HG03060 (cell line): Measurements from ENCODE around the gene PTPRN2.
"Not testable (repeated sequence)": the region's sequence is repeated elsewhere in the genome, so short reads cannot be mapped to it uniquely, and the experiment has no call there.

Experiments used
- ATAC-seq: cut with Tn5 transposase; IDR thresholded peaks from one replicate; pipeline ENCODE4 v1.9.1; 2021; ENCODE audit warnings: low read depth, moderate number of reproducible peaks; ENCODE audit not compliant: unreplicated experiment

PTPRN2 gene

DNA sequence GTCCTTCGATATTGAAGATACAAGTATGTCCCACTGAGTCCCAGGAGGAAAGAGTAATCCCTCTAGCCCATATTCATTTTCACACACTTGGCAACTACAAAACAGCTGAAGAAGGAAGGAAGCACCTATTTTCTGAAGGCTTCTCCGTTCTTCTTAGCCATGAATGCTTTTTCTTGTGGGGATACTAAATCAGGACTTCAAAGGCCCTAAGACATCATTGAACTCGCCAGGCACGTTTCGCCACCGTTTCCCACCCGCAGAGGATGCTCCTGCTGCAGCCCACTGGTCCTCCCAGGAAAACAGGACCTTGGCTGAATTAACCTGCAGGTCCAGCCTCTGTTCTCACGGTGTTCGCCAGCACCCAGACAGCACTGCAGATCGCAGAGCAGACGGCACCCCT is 689.4 kb downstream of the PTPRN2 start:
- ATAC-seq = no peak

DNA sequence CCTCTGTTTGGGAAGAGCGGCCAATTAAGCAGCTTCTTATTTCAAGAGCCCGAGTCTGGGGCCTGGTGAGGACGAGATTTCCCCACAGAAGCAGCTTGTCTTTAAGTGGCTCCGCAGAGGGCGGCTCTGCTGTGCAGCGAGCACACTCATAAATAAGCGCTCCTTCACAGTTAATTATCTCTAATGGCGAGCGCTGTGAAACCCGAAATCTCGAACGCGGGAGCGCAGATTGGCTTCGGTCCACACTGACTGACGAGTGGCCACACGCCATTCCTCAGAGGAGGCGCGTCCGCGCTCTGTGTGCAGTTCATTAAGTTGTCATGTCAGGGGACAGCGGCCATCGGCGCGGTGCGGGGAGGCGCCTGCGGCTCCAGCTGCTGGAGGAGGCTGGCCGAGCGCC is 689.9 kb downstream of the PTPRN2 start:
- no peak for ATAC-seq

DNA sequence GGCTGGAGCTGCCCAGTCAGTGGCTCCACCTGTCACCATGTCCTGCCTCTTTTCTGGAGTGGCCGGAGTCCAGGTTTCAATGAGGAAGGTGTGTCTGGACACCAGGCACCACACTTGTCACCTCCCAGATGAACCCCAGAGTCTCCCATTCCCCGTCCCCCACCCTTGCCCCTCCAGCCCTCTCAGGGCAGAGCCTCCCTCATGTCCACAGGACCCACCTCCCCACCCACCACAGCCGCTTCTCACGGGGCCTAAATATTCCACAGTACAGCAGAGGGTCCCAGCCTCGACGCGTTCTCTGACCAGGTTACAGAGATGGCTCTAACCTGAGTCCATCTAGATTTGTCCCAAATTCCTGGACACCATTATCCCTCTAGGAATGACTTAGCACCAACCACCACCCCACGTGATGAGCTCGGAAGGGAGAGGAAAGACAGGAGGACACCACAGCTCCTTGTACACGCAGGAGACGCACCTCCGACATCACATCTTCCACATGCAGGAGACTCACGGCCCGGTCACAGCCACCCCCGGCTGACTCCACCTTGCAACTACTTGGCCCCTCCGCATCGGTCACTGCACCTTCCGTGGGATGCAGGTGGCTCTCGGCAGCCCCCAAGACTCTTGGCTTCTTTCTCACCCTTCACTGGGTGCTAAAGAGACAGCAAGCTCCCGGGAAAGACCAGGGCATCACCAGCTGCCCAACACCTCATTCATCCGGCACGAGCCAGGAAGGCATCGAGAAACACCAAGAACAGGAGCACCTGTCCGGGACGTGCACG is 690.7 kb downstream of the PTPRN2 start:
- no peak for ATAC-seq

DNA sequence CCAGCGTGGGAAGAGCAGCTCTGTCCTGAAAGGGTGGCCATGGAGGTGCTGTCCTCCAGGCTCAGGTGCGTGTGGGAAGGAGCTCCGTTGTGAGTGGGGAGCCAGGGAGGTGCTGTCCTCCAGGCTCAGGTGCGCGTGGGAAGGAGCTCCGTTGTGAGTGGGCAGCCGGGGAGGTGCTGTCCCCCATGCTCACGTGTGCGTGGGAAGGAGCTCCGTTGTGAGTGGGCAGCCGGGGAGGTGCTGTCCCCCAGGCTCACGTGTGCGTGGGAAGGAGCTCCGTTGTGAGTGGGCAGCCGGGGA is 691.3 kb downstream of the PTPRN2 start:
- not testable (repeated sequence) for ATAC-seq

DNA sequence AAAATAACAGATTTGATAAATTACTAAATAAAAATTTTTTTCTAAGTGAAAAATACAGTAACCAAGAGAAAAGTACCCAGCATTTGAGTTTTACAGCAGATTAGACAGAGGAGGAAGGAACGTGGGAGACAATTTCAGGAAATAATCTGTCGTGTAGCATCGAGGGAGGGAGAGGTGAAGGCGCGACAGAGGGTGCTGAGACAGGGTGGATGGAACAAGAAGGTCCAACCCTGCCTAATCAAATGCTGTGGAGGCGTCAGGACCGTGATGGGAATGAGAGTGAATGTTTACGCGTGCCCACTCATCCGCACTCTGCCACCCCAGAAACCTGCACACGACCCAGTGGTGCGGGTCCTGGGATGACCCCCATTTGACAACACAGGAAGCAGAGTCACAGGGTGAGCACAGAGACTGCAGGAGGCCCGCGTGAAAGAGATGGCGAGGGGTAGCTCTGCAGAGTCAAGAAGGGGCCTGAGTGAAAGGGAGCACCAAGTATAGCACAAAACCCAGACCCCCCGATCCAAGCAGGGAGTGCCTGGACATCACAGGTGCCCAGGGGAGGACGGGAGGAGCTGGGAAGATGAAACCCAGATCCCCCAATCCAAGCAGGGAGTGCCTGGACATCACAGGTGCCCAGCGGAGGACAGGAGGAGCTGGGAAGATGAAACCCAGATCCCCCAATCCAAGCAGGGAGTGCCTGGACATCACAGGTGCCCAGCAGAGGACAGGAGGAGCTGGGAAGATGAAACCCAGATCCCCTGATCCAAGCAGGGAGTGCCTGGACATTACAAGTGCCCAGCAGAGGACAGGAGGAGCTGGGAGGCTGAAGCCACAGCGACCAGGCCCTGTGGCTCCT is 691.9 kb downstream of the PTPRN2 start:
- no peak for ATAC-seq

DNA sequence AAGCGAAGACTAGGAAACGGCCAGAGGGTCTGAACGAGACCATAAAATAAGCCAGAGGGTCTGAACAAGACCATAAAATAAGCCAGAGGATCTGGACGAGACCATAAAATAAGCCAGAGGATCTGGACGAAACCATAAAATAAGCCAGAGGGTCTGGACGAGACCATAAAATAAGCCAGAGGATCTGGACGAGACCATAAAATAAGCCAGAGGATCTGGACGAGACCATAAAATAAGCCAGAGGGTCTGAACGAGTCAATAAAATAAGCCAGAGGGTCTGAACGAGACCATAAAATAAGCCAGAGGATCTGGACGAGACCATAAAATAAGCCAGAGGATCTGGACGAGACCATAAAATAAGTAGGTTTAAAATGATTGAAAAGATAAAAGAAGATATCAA is 692.5 kb downstream of the PTPRN2 start:
- ATAC-seq = not testable (repeated sequence)

DNA sequence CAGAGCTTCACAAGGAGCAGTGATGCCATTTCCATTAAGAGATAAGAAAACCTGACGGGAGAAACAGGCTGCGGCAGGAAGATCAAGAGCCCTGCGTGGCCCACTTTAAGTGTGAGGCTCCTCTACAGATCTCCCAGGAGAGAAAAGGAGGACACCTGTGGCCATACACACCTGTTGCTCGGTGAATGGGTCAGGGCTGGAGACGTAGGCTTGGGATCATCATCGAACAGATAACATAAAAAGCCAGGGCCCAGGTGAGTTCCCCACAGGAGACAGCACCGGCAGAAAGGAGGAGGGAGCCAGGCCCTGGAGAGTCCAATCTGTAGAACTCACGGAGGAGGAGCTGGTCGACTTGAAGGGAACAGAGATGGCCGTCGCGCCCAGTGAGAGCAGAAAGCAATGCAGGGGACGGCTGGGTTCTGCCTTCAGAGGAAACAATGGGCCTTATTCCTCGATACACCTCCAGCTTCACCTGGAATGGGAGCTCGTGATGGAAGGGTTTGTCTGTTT is 694.0 kb downstream of the PTPRN2 start:
- no peak for ATAC-seq

DNA sequence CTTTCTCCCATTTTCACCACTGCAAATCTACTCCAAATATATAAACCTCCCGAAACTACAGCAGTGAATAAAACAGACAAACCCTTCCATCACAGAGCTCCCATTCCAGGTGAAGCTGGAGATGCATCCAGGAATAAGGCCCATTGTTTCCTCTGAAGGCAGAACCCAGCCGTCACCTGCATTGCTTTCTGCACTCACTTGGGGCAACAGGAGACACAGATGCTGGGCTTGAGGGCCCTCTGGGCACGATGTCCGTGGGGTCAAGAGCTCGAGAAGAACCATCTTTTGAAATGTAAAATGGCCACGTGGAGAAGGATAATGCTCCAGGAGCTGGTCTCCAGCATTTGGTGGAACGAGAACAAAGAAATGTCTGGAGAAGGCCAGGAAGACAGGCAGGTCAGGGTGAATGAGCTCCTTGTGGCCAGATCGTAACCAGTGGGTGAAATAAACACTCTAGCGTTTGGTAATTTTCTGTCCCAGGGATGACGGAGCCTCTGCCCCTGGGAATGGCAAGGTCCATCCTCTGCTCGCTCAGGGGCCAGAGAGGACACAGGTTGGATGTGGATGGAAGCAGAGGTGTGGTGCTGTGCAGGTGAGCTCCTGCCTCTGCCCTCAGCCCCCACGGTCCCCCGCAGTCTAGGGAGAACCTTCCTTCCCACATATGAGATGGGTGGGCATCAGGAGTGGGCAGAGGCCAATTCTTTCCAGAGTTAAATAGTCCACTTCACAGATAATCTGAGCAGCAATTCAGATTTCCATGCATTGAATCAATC is 694.7 kb downstream of the PTPRN2 start:
- no peak for ATAC-seq

DNA sequence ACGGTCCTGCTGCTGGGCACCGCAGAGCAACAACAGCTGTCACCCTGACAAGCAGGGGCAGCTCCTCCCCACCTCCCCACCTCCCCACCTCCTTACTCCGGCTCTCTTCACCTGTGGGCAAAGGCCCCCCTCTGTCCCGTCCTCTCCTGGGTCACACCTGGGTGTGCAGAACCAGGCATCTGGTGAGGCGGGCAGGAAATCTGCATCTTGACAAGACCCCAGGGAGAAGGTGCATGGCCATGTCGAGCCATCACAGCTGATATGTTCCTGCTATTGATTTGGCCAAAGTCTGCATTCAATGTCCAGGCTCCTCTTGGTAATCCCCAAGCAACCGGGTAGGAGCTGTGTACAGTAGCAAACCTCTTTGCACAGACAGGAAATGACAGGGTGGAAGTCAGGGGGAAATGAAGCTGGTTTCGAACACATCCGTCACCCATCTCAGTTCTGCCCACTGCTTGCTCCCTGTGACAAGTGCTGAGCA is 696.7 kb downstream of the PTPRN2 start:
- no peak for ATAC-seq

DNA sequence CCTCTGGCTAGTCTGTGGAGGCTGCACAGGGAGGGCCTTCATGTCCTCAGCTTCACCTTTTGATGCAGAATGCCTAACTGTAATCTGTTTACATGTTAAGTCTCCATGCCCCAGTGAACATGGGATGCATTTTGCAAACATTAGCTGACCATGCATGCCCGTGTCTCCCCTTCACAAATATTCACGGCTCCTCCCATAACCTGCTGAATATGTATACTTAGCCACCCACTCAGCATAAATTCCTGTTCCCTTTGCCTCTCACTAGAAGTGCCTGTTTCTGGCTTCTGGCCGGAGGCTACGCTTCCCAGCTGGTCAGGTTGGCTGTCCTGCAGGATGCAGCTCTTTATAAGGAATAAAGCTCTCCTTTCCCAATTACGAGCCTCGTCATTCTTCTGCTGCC is 698.1 kb downstream of the PTPRN2 start:
- ATAC-seq = no peak

DNA sequence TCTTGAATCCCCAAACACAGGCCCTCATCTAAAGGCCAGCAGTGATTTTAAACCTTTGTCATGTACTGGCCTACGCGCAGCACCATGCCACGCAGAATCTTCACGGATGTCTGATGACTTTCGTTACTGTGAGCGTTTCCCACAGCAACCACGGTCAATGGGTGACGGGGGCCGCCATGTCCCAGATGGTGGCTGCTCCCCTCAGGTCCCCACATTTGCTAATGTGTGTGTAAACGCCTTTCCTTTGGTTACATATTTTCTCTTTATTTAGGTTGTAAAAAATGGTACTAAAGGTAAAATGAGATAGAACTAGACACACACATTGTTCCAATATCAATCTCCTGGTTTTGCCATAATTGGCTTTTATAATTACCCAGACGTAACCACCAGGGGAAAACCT is 699.0 kb downstream of the PTPRN2 start:
- ATAC-seq = no peak

DNA sequence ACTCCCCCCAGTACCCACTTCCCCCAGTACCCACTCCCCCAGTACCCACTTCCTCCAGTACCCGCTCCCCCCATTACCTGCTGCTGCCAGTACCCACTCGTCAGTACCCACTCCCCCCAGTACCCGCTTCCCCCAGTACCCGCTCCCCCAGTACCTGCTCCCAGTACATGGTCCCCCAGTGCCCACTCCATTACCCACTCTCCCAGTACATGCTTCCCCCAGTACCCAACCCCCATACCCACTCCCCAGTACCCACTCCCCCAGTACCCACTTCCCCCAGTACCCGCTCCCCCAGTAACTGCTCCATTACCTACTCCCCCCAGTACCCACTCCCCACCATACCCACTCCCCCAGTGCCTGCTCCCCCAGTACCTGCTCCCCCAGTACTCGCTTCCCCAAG is 700.2 kb downstream of the PTPRN2 start:
- ATAC-seq = no peak

DNA sequence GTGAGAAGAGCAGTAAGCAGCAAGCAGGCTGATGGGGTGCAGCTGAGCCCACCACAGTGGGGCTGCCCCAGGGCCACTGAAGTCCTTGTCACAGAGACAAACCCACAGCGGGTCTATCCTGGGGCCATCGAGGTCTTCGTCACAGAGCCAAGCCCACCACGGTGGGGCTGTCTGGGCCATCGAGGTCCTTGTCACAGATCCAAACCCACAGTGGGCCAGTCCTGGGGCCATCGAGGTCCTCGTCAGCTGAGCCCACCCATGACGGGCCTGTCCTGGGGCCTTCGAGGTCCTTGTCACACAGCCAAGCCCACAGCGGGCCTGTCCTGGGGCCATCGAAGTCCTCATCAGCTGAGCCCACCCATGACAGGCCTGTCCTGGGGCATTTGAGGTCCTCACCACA is 700.9 kb downstream of the PTPRN2 start:
- ATAC-seq = no peak

DNA sequence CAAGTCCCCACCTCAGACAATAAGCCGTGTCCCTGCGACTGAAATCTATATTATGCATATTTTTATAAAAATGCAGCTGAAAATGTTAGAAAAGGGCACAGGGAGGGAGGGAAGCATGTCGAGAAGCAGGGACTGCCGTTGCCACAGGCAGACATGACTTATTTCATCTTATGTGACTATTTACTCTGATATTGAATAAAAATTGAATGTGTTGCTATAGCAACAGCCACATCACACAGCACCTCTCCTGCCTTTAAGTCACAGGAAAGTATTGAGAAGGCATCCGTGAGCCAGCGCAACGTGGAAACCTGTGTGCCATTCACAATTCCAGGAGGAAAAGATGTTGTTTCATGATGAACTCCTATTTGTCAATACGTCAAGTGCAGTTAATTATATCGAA is 701.4 kb downstream of the PTPRN2 start:
- no peak for ATAC-seq

DNA sequence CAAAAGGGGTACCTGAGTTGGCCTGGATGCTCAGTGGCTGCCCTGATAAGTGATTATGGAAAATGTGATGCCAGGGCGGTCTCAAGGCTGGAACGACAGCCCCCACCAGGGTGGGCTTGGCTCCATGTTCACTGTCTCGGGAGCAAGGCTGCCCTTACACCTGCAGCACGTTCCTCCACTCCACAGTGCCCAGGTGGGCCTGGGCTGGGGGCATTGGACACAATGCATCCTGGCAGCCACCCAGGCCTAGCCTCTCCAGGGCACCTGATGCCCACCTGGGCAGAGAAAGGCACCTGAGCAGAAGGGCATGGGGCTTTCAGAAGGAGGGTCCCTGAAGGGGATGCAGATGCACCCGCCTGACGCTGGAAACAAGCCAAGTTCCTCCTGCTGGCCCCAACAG is 702.5 kb downstream of the PTPRN2 start:
- ATAC-seq = no peak

DNA sequence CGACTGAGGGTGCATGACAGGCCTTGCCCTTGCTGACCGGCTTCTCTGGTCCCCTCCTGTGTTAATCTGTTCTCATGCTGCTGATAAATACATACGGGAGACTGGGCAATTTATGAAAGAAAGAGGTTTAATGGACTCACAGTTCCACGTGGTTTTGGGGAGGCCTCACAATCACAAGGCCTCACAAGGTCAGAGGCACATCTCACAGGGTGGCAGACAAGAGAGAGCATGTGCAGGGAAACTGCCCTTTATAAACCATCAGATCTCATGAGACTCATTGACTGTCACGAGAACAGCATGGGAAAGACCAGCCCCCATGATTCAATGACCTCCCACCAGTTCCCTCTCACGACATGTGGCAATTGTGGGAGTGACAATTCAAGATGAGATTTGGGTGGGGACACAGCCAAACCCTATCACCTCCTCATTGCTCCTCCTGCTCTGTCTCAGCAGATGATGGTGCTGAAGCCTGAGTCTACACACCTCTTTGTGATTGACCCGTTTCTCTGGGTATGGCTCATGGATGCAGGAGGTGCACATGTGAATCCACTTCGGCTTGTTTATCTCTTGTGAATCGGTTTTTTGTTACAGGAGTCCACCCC is 703.1 kb downstream of the PTPRN2 start:
- ATAC-seq = no peak

DNA sequence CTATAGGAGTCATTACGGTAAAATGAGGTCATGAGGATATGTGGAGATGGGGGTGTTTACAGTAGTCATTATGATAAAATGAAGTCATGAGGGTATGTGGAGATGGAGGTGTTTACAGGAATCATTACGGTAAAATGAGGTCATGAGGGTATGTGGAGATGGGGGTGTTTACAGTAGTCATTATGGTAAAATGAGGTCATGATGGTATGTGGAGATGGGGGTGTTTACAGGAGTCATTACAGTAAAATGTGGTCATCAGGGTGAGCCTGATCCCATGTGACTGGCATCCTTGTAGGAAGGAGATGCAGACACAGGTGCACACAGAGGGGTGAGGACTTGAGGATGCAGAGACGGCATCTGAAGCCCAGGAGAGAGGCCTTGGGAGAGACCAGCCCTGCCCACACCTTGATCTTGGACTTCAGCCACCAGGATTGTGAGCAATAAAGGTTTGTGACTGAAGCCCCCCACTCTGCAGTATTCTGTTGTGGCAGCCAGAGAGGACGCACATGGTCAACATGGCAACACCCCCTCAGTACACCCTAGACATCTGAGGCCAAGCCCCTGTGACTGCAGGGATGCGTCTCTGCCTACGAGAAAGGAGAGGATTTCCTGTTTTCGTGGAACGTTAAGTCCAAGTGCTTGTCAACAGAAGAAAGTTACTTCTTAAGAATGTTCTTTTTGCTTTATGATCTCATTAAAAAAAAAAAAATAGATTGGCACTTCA is 706.4 kb downstream of the PTPRN2 start:
- ATAC-seq = no peak

DNA sequence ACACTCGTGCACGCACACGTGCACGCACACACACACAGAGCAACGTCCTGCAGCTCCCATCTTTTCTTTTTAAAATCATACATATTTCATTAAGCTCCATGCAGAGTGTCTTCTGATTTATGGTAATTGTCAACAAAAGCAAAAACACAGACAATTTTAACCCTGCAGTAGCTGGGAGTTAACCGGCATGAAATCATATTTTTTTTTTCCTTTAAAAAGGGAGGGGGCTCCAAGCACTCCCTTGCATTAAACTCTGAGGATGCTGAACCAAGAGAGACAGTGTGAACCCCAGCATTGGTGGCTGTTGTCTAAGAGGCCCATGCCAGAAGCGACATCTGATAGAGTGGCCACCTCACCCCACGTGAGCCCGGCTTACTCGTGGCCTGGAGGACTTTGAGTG is 708.2 kb downstream of the PTPRN2 start:
- ATAC-seq = no peak

DNA sequence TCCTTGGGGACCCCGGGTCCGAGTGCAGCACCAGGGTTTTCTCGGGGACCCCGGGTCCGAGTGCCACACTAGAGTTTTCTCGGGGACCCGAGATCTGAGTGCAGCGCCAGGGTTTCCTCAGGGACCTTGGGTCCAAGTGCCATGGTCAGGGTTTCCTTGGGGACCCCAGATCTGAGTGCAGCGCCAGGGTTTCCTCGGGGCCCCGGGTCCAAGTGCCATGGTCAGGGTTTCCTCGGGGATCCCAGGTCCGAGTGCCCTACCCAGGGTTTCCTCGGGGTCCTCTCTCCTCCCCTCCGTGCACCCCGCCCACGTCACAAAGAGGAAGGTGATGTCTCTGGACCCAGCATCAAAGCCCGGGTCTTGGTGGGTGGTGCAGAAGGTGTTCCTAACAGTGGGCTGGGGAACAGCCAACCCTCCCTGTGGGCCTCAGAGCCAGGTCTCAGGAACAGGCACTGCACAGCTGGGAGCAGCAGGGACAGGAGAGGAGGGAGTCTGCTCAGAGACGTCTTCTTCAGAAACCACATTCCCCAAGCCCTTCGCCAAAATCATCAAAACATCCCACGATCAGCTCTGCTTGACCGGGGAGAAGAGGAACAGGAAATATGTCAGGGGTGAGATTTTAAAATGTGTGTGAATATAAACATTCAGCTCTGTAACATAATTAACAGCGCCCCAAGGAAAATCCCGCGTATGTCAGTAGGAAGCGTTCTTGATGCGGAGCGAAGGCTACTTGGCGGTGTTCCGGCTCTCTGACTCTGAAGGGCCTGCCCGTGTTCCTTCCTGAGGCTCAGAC is 710.1 kb downstream of the PTPRN2 start:
- no peak for ATAC-seq
